Urinary bladder (tissue), 4 donors: ENCODE data around the gene ARPIN. TPM values are rescaled to one million over a fixed set of nuclear protein-coding genes. Genes with fewer than 3 reads are reported as not detected.
"Not testable (repeated sequence)": the region's sequence is repeated elsewhere in the genome, so short reads cannot be mapped to it uniquely, and the experiment has no call there.

ENCODE experiments used
- DNase-seq: peaks from one replicate; pipeline ENCODE4 v3.0.0-alpha.2; 2015; ENCODE audit errors: extremely low spot score
- H3K27ac ChIP-seq: one replicate; pipeline ENCODE4 v1.5.1; 2013; ENCODE audit warnings: low read depth, mild to moderate bottlenecking, moderate library complexity
- H3K36me3 ChIP-seq: one replicate; pipeline ENCODE4 v1.6.1; 2013; ENCODE audit warnings: mild to moderate bottlenecking, moderate library complexity; ENCODE audit not compliant: insufficient read depth
- H3K4me1 ChIP-seq: one replicate; pipeline ENCODE4 v1.6.1; 2013; ENCODE audit warnings: mild to moderate bottlenecking, moderate library complexity; ENCODE audit not compliant: insufficient read depth
- H3K4me3 ChIP-seq: one replicate; pipeline ENCODE4 v1.5.1; 2013; ENCODE audit warnings: low read depth, low read length
- WGBS: extraction: QIAGEN DNeasy Blood & Tissue Kit; methylation state at CpG from one replicate; pipeline ENCODE4 v1.1.7; 2013; 5-methylcytosine and 5-hydroxymethylcytosine counted together
- polyA plus RNA-seq: library from polyadenylated mRNA; stranded (reverse); fragments of 200-250 nt; gene quantifications from one replicate; pipeline ENCODE4 v1.2.3, GENCODE V29; 2013
- total RNA-seq: library from RNA; depleted of rRNA; stranded (reverse); fragments of >200 nt; gene quantifications from one replicate; pipeline ENCODE4 v1.2.3, GENCODE V29; 2014
- donor health status: healthy with polysubstance abuse.
- donor health status: healthy.

Gene ARPIN
- total and polyA plus RNA-seq, 2 donors: 17.5 to 18.9 TPM

DNA sequence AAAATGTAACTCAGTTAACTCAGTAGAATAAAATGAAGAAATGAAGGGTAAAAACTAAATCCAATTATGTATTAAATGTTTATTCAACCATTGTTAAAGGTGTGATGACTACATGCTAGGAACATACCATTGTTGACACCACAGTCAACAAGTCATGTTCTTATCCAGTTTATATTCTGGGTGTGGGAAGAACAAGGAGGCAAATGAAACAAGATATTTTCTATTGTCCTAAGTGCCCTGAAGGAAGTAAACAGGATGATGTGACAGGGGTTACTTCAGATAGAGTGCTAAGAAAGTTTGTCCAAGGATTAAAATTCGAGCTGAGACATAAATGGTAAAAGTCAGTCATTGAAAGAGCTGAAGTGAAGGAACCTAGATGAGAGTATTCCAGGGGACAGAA lies 32.0 kb downstream of the ARPIN start:
- Histone ChIP-seq H3K4me3 (no peak overlapping the region), H3K4me1 (no peaks in the 10 kb centered on the region), H3K36me3 (no peaks in the 10 kb centered on the region), H3K27ac (no peak overlapping the region)
- WGBS: 76% methylated on average over 1 of the region's 1 CpG
- DNase-seq: no peak

- no peak for DNase-seq
- 83% methylated on average over 3 of the region's 3 CpGs for WGBS
- no peak overlapping the region for H3K4me3 ChIP-seq
- H3K36me3 ChIP-seq: no peaks in the 10 kb centered on the region
- H3K27ac ChIP-seq: no peak overlapping the region
- no peaks in the 10 kb centered on the region for H3K4me1 ChIP-seq
These were observed 34.4 kb downstream of the ARPIN start for GRCh38 chr15:89878323-89878722.

DNA sequence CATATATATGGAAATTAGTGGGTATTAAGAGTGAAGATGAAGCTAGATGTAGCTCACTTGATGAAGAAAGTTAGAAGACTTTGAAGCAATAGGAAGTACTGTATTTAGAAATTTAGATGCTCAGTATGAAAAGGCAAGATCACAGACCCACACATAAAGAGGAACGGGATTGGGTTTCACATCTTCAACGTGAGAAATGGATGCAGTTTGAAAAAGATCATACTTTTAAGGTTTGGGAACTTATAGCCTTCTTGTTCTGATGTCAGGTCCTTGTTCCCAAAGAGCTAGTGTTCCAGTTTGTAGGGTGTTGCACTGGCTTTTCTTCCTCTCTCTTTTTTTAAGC lies 35.7 kb downstream of the ARPIN start:
- Histone ChIP-seq H3K27ac (no peak overlapping the region), H3K4me3 (no peak overlapping the region), H3K4me1 (no peaks in the 10 kb centered on the region), H3K36me3 (no peaks in the 10 kb centered on the region)
- WGBS: 60% methylated on average over 2 of the region's 2 CpGs
- DNase-seq: no peak

- 87% methylated on average over 4 of the region's 4 CpGs for WGBS
- Histone ChIP-seq H3K4me3 (no peak overlapping the region), H3K4me1 (no peaks in the 10 kb centered on the region), H3K36me3 (no peaks in the 10 kb centered on the region), H3K27ac (no peak overlapping the region)
- DNase-seq: no peak
These were observed 36.2 kb downstream of the ARPIN start for GRCh38 chr15:89876396-89877082.

DNA sequence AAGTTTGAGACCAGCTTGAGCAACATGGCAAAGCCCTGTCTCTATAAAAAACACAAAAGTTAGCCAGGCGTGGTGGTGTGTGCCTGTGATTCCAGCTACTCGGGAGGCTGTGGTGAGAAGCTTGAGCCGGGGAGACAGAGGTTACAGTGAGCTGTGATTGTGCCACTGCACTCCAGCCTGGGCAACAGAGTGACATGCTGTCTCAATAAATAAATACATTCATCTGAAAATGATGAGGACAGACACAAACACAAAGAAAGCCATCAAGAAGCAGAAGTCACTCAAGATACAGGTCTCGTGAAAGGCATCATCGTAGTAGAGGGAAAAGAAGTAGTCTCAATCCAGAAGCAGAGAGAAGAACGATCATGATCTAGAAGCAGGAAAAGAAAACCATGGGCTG lies 37.0 kb downstream of the ARPIN start:
- Histone ChIP-seq H3K36me3 (no peaks in the 10 kb centered on the region), H3K27ac (no peak overlapping the region), H3K4me1 (no peaks in the 10 kb centered on the region), H3K4me3 (no peak overlapping the region)
- 91% methylated on average over 6 of the region's 6 CpGs for WGBS
- DNase-seq: no peak

DNA sequence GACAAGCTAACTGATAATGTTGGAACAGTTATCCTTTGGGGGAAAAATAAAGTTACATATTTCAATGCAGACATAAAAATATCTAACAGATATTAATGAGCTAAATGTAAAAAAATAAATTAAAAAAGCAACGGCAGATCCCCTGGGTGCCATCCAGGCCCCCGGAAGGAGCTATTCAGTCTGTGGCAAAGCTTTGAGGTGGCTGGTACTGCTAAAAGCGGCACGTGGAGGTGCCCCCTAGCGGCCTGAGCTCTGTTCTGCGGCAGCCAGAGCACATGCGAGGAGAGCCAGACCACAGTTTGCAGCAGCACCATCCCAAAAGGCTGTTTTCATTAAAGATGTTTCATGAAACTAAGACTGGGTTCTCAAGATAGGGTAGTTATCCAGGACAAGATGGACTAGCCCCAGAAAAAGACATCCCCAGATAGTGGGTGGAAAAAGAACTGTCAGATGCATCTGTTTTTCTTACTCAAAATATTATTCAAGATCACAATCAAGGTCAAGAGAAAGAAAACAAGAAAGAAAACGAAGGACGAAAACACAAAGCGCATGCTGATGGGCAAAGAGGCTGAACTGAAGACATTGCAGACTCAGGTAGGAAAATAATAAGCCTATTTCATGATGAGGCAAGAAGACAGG lies 37.7 kb downstream of the ARPIN start:
- Histone ChIP-seq H3K4me1 (no peaks in the 10 kb centered on the region), H3K4me3 (no peak overlapping the region), H3K36me3 (no peaks in the 10 kb centered on the region), H3K27ac (no peak overlapping the region)
- DNase-seq: no peak
- WGBS: 29% methylated on average over 10 of the region's 10 CpGs

GRCh38 chr15:89870688-89871288 lies 42.0 kb downstream of the ARPIN start:
- H3K4me1 ChIP-seq: no peaks in the 10 kb centered on the region

GRCh38 chr15:89870006-89870405 lies 42.7 kb downstream of the ARPIN start:
- 93% methylated on average over 5 of the region's 5 CpGs for WGBS
- no peak overlapping the region for H3K27ac ChIP-seq

More at GRCh38 chr15:89870688-89871288, 42.0 kb downstream of the ARPIN start:
- H3K27ac ChIP-seq: no peak overlapping the region
- H3K36me3 ChIP-seq: no peaks in the 10 kb centered on the region
- 85% methylated on average over 4 of the region's 4 CpGs for WGBS
- H3K4me3 ChIP-seq: no peak overlapping the region
- no peak for DNase-seq

GRCh38 chr15:89869490-89869889 lies 43.3 kb downstream of the ARPIN start:
- WGBS: 93% methylated on average over 9 of the region's 9 CpGs
- not testable (repeated sequence) for H3K36me3 ChIP-seq, H3K4me3 ChIP-seq, DNase-seq, H3K4me1 ChIP-seq, H3K27ac ChIP-seq

More at GRCh38 chr15:89870006-89870405, 42.7 kb downstream of the ARPIN start:
- no peaks in the 10 kb centered on the region for H3K4me1 ChIP-seq
- DNase-seq: no peak
- no peak overlapping the region for H3K4me3 ChIP-seq
- no peaks in the 10 kb centered on the region for H3K36me3 ChIP-seq

- DNase-seq: no peak
- H3K4me3 ChIP-seq: no peak overlapping the region
- no peaks in the 10 kb centered on the region for H3K4me1 ChIP-seq
- no peak overlapping the region for H3K27ac ChIP-seq
- H3K36me3 ChIP-seq: no peaks in the 10 kb centered on the region
- 64% methylated on average over 3 of the region's 3 CpGs for WGBS
These were observed 47.6 kb downstream of the ARPIN start for GRCh38 chr15:89864958-89865739.

DNA sequence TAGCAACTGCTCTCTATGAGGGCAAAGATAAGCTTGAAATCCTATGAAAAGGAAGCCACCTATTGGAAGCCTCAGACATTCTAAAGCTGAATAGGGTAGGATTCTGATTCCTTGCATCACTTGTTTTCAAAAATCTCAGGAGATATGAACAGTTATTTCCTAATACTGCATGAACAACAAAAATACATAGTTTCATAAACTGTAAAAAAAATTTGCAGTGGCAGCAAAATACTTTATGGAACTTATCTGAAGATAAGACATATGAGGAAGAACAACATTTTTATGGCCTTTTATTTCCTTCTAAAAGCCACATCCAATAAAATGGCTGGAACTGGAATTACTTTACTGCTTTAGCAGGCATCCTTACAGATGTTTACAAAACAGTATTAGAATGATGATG lies 48.8 kb downstream of the ARPIN start:
- DNase-seq: no peak
- no peak overlapping the region for H3K27ac ChIP-seq
- H3K36me3 ChIP-seq: no peaks in the 10 kb centered on the region
- no peaks in the 10 kb centered on the region for H3K4me1 ChIP-seq
- no peak overlapping the region for H3K4me3 ChIP-seq

DNA sequence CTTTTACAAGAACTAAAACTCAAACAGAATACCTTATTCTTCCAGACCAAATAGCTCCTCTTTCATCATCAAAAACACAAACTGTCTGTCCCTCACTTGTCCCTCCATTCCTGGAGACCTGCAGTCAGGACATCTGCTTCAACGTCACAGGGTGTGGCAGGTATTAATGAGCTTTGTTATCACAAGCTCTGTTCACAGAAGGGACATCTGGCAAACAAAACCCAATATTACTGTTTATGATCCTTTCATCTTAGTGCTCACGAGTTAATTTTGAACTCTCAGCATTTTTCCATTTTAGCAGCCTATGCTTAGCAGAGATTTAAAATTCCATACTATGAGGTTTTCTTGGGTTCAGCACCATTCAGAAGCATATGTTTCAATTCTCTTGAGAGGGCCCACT lies 51.9 kb downstream of the ARPIN start:
- no peak for DNase-seq
- no peaks in the 10 kb centered on the region for H3K4me1 ChIP-seq
- peaks cover 2% of the 10 kb centered on the region for H3K36me3 ChIP-seq
- no peak overlapping the region for H3K4me3 ChIP-seq
- no peak overlapping the region for H3K27ac ChIP-seq
- 70% methylated on average over 2 of the region's 2 CpGs for WGBS

DNA sequence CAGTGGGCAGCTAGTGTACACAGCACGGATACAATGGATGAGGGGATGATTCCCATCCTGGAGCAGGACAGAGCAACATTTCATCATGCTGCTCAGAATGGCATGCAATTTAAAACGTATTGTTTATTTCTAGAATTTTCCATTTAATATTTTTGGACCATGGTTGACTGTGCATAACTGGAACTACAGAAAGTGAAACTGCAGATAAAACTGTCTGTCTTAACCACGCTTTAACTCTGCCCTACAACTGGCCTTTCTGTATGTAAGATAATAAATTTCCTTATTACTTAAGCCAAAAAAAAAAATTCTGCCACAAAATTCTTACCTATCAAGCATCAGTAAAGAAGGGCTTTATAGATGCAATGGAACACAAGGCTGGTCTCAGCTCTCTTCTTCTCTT lies 52.3 kb downstream of the ARPIN start:
- H3K36me3 ChIP-seq: peaks cover 2% of the 10 kb centered on the region
- no peak overlapping the region for H3K27ac ChIP-seq
- 62% methylated on average over 3 of the region's 3 CpGs for WGBS
- H3K4me1 ChIP-seq: no peaks in the 10 kb centered on the region
- DNase-seq: no peak
- H3K4me3 ChIP-seq: no peak overlapping the region
